Muscle of arm (tissue), 14 donors: ENCODE measurements around the gene KIAA1614. TPM values are rescaled to one million over a fixed set of nuclear protein-coding genes. Genes with fewer than 3 reads are reported as not detected.
A peak's percentile ranks its signal among the peaks of the same experiment; 100 is the strongest.

Source experiments
- DNase-seq: peaks from one replicate; pipeline ENCODE4 v3.0.0-alpha.2; 2013
- long read RNA-seq, 11 donors: transcript quantifications; one replicate each; lab custom pipeline, GENCODE V29; 2026
- polyA plus RNA-seq, 12 donors: library from polyadenylated mRNA; unstranded; fragments of 120-200 nt; gene quantifications; one replicate each; pipeline ENCODE4 v1.2.1, GENCODE V29; 2013; ENCODE audit not compliant: insufficient read length in 12 of 12

Gene KIAA1614, protein sequence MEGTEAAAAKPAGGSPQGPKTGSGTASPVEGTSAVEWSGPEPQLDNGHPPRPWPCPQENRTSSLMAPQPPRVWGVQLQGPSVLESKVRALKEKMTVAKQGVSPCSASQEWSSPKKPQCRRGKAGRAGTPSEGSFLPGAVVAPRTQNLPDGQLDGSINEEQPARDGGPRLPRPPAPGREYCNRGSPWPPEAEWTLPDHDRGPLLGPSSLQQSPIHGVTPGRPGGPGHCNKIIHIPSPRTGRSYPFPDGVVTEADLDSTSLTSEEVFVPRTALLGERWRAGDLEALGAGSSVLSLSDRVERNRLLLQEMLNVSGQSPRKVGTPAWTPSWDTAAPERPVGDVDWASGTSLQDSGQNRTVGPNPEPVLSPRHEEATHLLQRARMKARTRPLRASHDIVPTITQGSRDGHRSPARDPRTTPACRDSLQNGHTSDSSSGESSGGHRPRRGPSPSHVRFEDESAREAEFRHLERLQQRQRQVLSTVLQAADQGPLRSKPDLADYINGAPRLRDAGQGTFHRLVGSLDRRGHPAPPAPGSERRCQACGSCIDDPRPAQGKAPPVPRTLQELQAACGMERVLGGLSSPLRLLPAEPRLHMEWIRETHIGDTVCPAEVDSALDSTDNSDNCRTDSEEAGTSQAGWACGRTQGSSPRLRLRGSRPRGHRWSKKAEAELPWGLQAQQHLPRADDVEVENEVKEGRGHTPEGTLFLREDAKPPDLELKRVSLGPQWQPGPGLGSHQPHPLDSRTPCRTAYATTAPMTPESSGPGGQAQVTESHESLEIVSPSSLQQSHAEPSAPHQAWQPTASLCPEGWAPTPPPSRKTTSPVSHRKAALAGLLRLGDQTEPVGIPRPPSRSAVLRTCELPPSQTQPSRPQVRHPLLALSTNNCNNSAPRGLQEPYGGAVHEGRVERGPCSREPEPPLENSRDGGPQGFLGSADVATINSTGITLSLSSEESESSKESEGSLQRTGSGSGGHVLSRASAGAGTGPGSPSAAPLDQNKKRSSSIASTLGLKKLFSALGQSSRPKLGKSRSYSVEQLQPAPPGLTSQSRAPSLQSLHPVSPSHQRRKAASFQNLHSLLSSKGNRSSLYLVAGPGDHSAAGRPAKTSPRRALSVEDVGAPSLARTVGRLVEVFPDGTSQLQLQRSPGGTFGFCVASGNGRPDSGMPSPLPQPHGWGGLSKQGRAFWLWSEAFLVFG
- polyA plus RNA-seq, result 10 to 100 TPM in 4 of 12 donors, 1 to 10 TPM in 7, not detected in 1; 6.8 to 22.5 (median 9.3) TPM
- long read RNA-seq, donor 1, result 0 reads
- long read RNA-seq, donor 2, partial matches to known transcripts, result 10 of 10 reads
- long read RNA-seq, donor 2, other reads (novel, unspliced or antisense), result 0 of 10 reads
- long read RNA-seq, donor 3, result 0 reads
- long read RNA-seq, donor 4, result 0 reads
- long read RNA-seq, donor 5, partial matches to known transcripts, result 0 of 1 reads
- long read RNA-seq, donor 5, other reads (novel, unspliced or antisense), result 0 of 1 reads
- long read RNA-seq, donor 6, result 0 reads
- long read RNA-seq, donor 7, result 0 reads
- long read RNA-seq, donor 8, result 0 reads
- long read RNA-seq, donor 9, partial matches to known transcripts, result 0 of 1 reads
- long read RNA-seq, donor 9, other reads (novel, unspliced or antisense), result 0 of 1 reads
- long read RNA-seq, donor 10, full-length matches to known transcripts, result 1 of 1 reads
- long read RNA-seq, donor 10, partial matches to known transcripts, result 0 of 1 reads
- long read RNA-seq, donor 10, other reads (novel, unspliced or antisense), result 0 of 1 reads
- long read RNA-seq, donor 11, partial matches to known transcripts, result 0 of 7 reads
- long read RNA-seq, donor 11, other reads (novel, unspliced or antisense), result 7 of 7 reads

DNA sequence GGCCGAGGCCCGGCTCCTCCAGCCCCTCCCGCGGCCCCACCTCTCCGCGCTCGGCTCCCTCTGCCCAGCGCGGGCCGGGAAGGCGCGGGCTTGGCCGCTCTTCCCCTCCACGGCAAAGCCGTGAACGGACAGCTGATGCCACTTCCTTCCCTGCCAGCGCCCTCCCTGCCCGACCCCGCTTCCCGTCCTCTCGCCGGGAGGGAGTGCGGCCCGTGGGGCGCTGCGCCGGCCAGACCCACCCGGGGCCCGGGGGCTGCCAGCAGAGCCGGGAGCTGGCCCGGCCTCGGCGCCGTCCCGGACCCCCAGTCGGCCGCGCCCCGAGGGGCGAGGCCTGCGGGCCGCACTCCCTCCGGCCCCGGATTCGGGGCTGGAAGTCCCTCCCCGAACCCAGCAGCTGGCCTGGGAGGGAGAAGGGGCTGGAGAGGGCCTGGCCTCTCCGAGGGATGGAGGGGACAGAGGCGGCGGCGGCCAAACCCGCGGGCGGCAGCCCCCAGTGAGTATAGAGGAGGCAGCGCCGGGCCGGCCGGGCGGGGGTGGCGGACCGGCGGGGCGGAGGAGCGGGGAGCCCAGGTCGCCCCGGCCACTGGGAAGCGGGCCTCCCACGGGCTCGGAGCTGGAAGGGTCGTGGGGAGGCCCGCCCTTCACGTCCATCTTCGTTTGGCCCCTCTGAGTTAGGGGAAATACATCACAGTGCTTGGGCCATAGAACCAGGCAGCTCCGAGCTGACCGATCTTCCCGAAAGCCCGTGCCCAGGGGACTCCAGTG is at the start of gene KIAA1614:
Gene KIAA1614, plus strand, starts transcription at position 97 of the 765 bp plus-strand sequence. Its CDS starts 347 bp downstream, at position 444.
- DNase-seq, result peak; percentile 54

DNA sequence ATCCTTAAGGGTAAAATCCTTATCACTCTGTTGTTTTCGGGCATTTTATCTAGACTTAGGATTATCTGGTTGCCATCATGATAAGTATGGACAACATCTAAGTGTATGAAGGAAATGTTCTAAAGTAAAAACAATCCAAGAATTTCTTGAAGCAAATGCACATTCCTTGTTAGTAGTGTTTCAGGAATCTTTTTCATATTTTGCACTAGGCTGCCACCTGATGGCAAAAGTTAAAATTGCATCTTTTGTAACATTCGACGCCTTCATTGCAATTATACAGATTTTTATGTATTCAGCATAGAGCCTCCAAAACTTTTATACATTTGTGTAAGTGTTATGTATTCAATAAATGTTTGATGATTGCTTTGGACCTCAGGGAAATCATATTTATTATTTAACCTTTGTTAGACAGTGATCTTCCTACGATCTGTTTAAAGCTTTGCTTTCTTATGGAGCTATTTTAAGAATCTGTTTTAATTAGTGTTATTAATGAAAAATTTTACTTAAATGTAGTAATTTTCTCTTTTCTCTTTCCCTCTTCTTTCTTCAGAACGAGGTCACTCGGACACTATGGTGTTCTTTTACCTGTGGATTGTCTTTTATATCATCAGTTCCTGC is 49.4 kb upstream of the KIAA1614 start:
- DNase-seq, result peak; percentile 65

DNA sequence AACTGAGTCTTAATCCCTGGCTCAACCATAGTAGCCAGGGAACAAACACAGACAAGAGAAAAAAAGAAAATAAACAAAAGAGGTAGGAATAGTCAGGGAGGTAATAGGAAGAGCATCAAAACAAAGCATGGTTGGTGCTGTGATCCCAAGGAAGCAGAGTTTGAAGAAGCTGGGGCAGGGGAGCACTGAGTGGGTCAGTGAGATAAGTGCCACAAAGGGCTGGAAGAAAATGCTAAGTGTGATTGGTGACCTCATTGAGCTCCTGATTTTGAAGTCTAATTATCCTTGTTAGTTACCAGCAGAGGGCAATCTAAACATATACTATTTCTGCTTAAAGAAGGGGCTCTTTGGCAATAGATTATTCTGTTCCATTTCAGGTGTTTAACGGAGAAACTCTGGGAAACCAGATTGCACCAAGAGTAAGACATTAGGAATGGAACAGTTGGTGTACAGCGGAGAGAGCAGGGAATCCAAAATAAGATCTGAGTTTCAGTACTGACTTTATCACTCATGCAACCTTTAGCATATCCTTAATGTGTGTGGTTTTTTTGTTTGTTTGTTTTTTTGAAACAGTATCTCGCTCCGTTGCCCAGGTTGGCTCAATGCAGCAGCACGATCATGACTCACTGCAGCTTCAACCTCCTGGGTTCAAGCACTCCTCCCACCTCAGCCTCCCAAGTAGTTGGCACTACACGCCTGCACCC is 30.7 kb upstream of the KIAA1614 start:
- DNase-seq, result peak; percentile 51

DNA sequence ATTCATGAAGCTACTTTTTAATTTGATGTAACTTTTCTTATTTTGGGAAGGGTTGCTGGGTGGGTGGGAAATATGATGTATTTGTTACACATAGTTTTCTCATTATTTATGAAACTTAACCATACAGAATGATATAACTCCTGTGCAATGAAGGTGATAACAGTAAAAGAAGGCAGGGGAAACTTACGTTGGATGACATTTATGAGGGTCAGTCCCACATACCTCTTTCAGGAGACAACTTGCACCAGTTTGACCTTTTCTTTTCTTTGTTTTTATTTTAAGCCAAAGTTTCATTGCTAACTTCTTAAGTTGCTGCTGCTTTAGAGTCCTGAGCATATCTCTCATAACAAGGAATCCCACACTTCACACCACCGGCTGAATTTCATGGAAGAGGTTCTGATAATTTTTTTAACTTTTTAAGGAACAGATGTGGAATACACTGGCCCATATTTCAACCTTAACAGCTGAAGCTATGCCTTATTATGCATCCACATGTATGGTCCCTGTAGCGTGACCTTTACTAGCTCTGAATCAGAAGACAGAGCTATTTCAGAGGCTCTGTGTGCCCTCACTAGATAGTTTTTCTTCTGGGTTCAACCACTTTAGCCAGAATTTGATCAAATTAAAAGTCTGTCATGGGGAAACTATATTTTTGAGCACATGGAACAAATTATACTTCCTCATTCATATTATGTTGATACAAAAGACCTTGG is 28.0 kb upstream of the KIAA1614 start:
- DNase-seq, result no peak

DNA sequence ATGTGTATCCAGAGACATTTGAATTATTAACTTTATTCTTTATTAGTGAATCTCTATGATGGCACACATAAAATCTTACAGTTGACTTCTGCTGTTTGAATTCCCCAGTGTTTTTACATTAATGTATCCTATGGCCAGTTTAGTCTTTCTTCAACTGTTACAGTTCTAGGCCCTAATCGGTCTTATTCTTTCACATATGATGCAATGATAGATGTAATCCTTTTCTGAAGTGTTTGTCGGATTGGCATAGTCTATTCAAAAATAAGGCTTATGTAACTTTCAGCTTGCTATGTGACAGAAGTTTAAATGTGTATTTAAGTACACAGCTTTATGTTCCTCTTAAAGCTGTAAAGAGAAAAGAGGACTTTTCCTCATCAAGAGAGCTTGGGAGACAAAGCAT is 26.4 kb upstream of the KIAA1614 start:
- no peak for DNase-seq

DNA sequence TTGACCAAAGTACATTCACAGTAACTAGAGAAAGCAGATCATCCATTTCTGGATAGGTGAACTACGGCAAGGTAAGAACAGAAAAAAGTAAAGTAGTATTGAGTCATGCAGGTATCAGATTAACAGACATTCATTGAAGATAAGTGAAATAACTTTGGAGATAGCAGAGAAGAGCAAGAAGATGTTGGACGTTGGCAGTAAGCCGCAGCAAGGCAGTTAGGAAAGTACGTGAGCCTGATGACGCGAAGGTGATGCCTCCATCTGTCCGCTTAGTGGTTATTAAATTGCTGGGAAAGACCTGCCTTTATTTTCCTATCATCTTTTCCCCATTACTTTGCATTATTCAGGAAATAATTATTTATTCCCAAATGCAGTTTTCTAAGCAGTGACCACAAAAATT is 24.9 kb upstream of the KIAA1614 start:
- DNase-seq, result no peak

DNA sequence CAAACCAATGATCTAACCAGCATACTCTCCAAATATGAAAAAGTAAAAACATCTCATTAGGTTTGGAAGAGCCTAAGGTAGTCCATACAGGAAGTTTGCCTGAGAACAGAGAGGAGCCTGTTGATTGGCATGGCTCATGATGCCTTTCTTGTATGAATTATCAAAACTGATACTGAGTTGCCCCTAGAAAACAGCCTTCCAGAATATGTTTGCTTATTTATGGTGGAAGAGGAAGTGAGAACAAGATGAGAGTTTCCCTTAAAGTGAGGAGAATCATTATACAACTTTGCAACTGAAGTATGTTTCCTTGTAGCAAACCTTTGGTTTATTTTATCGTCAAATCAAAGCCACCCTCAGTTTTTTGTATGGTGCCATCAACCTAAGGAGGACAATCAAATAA is 23.8 kb upstream of the KIAA1614 start:
- no peak for DNase-seq

DNA sequence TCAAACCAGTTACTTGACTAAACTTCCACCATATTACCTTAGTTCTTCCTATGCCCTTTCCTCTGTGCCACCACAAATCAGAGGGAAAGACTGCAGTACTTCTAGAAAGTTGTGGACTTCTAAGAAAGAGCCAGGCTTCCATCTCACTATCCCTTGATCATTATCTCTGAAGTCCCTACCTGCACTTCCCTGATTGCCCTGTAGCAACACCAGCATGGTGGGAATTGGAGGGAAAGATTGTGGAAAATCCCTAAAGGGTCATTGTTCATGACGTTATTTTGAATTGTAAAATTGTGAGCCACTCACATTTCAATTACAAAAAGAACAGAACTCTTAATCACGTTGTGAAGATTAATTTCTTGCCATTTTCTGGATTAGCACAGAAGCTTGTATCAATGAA is 23.4 kb upstream of the KIAA1614 start:
- no peak for DNase-seq

DNA sequence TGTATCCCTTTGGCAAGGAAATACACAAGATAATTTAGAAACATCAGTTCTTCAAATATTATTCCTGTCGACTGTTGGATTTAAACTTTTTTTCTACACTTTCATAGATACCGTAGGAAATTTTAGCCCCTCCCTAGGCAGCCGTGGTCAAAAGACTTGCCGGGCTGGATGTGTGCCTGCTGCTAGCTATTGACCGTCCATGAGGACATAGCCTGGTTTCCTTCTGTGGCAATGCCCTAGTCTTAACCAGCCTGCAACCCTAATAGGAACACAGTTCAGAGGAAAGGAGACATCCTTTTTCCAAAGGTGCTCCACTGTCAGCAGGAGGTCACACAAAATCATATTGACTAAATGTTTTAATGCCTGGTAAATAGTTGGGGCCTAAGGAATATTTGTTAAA is 20.4 kb upstream of the KIAA1614 start:
- no peak for DNase-seq

DNA sequence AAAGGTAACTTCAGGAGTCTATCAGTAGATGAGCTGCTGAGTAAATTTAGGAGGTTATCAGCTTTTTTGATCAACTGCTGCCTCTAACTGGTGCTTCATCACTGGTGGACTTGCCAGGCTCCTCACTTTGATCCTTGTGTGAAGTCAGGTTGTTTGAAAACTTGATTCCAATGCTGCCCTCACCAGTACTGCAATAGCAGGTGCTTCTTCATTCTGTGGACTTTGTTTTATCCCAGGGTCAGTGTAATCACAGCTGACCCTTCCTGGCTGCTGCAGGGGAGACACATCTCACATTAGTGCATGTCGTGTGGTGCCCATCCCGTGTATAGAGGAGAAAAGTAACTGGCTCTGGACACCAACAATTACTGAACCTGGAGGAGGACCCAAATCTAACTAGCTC is 20.0 kb upstream of the KIAA1614 start:
- no peak for DNase-seq

DNA sequence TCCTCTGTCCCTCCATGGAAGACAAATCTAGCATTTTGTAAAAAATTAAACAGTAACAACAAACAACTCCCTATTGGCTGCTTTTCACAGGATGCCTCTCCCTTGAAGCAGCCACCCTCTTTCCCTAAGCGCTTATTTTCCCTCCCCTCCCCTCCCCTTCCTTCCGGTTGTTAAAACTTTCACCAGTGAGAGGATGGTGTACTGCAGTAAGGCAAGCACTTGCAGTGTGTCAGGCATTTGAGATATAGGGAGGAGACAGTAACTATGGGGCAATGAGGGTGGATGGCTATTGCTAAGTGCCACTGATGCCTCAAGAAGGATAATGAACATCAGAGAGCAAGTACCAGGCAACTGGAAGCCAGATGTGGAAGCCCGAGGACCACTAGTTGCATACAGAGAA is 19.1 kb upstream of the KIAA1614 start:
- DNase-seq, result no peak

DNA sequence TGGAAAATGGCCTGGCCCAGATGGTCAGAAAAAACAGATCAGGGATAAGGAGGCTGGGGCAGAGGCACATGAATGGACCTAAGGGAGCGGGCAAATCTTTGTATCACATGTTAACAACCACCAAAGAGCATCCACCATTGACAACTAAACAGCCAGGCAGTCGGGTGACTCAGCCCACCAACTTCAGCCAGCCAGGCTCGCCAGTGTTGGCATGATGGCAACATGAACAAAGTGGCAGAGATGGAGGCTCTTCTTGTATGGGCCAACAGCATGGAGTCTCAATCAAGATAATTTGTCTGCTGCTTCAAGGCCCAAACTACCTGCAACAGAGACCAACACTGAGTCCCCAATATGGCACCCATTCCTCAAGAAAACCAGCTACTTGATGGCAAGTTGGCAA is 16.5 kb upstream of the KIAA1614 start:
- no peak for DNase-seq

DNA sequence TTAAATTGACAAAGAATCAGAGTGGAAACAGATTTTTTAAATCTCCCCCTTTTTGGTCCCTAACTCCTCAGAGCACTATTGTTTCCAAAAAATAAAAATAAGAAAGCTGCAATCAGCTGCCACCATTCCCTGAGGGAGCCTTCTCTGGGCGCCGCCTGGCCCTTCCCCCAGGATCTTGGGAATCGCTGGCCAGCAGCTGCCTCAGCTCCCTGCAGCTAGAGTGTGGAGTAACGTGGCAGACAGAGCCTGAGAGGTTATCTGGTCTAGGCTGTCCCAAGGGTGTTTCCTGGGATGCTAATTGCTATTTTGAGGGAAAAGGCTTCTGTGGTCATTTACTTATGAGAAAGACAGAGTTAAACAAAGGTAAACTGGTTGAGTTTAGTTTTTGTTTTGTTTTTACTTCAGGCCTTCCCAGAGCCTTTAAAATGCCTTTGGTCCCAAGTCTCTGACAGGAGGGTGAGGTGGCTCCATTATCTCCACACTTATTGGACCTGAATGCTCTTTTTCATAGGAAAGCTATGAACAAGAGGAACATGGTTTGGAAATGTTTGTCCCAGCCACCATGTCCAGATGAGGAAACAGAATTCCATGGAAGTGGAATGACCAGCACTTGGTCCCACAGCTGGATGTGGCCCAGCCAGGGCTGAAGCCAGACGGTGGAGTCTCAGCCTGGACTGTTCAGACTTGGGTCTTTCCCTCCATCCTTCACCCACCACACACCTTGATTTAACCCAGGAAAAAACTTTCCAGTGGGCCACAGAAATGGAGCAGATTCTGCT is 14.1 kb upstream of the KIAA1614 start:
- no peak for DNase-seq

DNA sequence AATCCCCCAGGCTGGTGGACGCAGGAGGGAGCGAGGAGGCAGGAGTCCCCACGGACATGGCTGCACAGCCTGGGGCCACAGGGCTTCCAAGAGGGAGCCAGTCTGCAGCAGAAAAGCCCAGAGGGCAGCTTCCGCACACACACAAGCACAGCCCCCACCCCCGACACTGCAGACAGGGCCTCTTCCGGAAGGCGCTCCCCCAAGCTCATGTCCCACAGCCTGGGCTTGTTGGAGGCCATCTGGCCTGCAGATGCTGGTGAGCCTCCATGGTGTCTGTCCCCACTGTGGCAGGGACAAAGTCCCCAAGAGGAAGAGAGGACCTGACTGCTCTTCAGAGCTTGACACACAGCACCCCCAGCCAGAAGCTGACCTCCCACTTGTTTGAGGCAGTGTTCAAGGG is 13.4 kb upstream of the KIAA1614 start:
- no peak for DNase-seq

DNA sequence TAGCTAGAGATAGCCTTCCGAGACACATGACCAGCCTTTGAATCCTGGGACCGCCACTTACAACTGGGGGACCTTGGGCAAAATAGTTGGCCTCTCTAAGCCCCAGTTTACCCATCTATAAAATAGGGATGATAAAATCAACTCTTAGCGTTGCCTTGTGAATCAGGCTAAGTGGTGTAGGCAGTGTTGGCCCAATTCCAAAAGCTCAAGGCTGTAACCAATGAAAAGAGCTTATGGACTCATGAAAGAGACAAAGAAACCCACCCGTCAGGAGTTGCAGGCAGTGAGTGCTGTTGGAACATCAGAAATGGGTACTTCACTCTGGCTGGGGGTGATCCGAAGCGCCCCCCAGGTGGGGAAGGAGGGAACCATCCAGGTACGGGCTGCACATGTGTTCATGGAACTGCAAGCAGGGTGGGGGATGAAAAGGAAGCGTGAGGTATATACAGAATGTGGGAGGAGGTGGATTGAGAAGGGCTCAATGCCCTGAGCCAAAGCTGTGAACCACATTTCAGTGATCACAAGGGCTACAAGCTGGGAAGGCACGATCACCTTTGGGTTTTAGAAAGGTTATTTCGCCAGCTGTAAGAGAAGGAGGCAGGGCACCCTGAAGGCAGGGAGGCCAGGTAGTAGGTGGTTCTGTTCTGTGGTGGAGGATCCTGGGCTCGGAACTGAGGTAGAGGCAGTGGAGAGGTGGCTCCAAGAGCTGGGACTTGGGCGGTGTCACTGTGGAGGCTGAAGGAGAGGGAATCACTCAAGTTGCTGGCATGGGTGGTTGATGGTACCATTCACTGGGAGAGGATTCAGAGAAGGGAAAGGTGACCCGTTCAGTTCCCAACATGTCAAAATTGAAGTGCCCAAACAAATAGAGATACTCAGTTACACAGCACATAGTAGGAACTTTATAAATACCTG is 11.4 kb upstream of the KIAA1614 start:
- no peak for DNase-seq

DNA sequence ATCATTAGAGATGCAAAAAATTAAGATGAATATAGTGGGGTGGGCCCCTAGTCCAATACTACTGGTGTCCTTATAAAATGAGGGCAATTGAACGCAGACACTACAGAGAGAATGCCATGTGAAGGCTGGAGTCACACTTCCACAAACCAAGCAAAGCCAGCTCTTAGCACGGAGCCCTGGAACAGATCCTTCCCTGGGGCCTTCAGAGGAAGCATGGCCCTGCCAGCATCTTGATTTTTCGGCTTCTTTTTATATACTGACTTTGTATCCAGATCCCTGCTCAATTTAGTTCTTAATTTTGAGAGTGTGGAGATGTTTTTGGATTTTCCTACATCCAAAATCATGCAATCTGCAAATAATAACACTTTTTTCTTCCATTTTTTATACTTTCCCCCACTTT is 10.2 kb upstream of the KIAA1614 start:
- DNase-seq, result no peak
